Esophagus muscularis mucosa (tissue), 4 donors: Measurements from ENCODE around the gene RDX. TPM values are rescaled to one million over a fixed set of nuclear protein-coding genes. Genes with fewer than 3 reads are reported as not detected.

Experiments used
- DNase-seq: peaks from one replicate; pipeline ENCODE4 v3.0.0-alpha.2; 2017; ENCODE audit errors: extremely low spot score
- H3K27ac ChIP-seq, 4 donors: fragments of 200-600 bp; sonication (generic); replicated peaks in 1 of 4; 1 replicate in 3 of 4; 2 replicates in 1 of 4; pipeline ENCODE4 v1.5.1; 2016 to 2019; ENCODE audit warnings: mild to moderate bottlenecking in 1 of 4
- H3K27me3 ChIP-seq, 4 donors: fragments of 200-600 bp; sonication (generic); one replicate each; pipeline versions ENCODE4 v1.5.1 to v1.6.0; 2016 to 2019
- H3K36me3 ChIP-seq, 4 donors: fragments of 200-600 bp; sonication (generic); one replicate each; pipeline ENCODE4 v1.5.1; 2016 to 2019
- H3K4me1 ChIP-seq, 4 donors: fragments of 200-600 bp; sonication (generic); one replicate each; pipeline ENCODE4 v1.5.1; 2016 to 2019
- H3K4me3 ChIP-seq, 4 donors: fragments of 200-600 bp; sonication (generic); 1 replicate in 2 of 4; 2 replicates in 2 of 4; pipeline ENCODE4 v1.5.1; 2016 to 2019; ENCODE audit warnings: mild to moderate bottlenecking in 4 of 4, moderate library complexity in 1 of 4
- H3K9me3 ChIP-seq, 4 donors: fragments of 200-600 bp; sonication (generic); 1 replicate in 3 of 4; 2 replicates in 1 of 4; pipeline ENCODE4 v1.5.1; 2016 to 2019
- CTCF ChIP-seq, 3 experiments: fragments of 200-600 bp in 2 of 3; fragments of 450-650 bp in 1 of 3; sonication (generic) in 2 of 3; IDR thresholded peaks; one replicate each; pipeline ENCODE4 v1.5.1; 2017 to 2019; ENCODE audit warnings: antibody characterized with exemption in 3 of 3, mild to moderate bottlenecking in 2 of 3, moderate library complexity in 1 of 3
- EP300 ChIP-seq: sonication (generic); formaldehyde crosslinking; IDR thresholded peaks from one replicate; pipeline ENCODE4 v1.6.1; 2017; ENCODE audit warnings: antibody characterized with exemption
- POLR2A ChIP-seq: fragments of 450-650 bp; IDR thresholded peaks from one replicate; pipeline ENCODE4 v1.6.1; 2017; ENCODE audit warnings: antibody characterized with exemption, moderate library complexity, mild to moderate bottlenecking, low read depth
- POLR2AphosphoS5 ChIP-seq, 2 donors: sonication (generic); formaldehyde crosslinking; IDR thresholded peaks; one replicate each; pipeline ENCODE4 v1.6.1; 2017; ENCODE audit warnings: antibody characterized with exemption in 2 of 2
- WGBS: methylation state at CpG from one replicate; pipeline ENCODE4 v1.1.5; 2018; 5-methylcytosine and 5-hydroxymethylcytosine counted together
- intact Hi-C: fragments of 100-400 bp; cut with DNase I; formaldehyde crosslinking; loops from one replicate; pipeline ENCODE4 v1.15.1; 2023
- total RNA-seq, 4 donors: library from RNA; depleted of rRNA; stranded (reverse); fragments of >200 nt; gene quantifications; one replicate each; pipeline versions ENCODE4 v1.1.0 to v1.2.1, GENCODE V29; 2016

Gene RDX
- total RNA-seq, 4 donors from 2014 or later: 86.6 to 105 (median 90.4) TPM

- Histone ChIP-seq H3K27ac (no peak overlapping the region), H3K4me1 (peaks cover 0 to 20% (median 16%) of the 10 kb centered on the region in 4 donors), H3K27me3 (no peaks in the 10 kb centered on the region), H3K4me3 (no peak overlapping the region), H3K36me3 (no peaks in the 10 kb centered on the region), H3K9me3 (no peaks in the 10 kb centered on the region)
- no peak for DNase-seq
- intact Hi-C loops: loop anchor here (10.0 kb wide), 1 partner anchor 228 kb away; no protein-coding TSS in a partner anchor
- TF ChIP-seq EP300: no peak
- TF ChIP-seq CTCF (IDR thresholded peaks at IDR 0.05): no peak
- TF ChIP-seq POLR2AphosphoS5 (IDR thresholded peaks at IDR 0.05): no peak
- no peak for TF ChIP-seq POLR2A
- WGBS: 93% methylated on average over 11 of the region's 11 CpGs
These were observed 123.8 kb downstream of the RDX start for GRCh38 chr11:110172468-110173065.

- intact Hi-C loops: loop anchor here (10.0 kb wide), 1 partner anchor 225 kb away; no protein-coding TSS in a partner anchor
- TF ChIP-seq EP300: no peak
- TF ChIP-seq CTCF (IDR thresholded peaks at IDR 0.05): no peak
- TF ChIP-seq POLR2AphosphoS5 (IDR thresholded peaks at IDR 0.05): no peak
- TF ChIP-seq POLR2A: no peak
- Histone ChIP-seq H3K9me3 (no peaks in the 10 kb centered on the region), H3K27me3 (no peaks in the 10 kb centered on the region), H3K4me1 (peaks cover 0 to 11% (median 9%) of the 10 kb centered on the region in 4 donors), H3K36me3 (peaks cover 3 to 12% (median 9%) of the 10 kb centered on the region in 4 donors), H3K4me3 (no peak overlapping the region), H3K27ac (no peak overlapping the region)
- no peak for DNase-seq
- WGBS: 96% methylated on average over 2 of the region's 2 CpGs
These were observed 126.7 kb downstream of the RDX start for GRCh38 chr11:110169738-110170137.

DNA sequence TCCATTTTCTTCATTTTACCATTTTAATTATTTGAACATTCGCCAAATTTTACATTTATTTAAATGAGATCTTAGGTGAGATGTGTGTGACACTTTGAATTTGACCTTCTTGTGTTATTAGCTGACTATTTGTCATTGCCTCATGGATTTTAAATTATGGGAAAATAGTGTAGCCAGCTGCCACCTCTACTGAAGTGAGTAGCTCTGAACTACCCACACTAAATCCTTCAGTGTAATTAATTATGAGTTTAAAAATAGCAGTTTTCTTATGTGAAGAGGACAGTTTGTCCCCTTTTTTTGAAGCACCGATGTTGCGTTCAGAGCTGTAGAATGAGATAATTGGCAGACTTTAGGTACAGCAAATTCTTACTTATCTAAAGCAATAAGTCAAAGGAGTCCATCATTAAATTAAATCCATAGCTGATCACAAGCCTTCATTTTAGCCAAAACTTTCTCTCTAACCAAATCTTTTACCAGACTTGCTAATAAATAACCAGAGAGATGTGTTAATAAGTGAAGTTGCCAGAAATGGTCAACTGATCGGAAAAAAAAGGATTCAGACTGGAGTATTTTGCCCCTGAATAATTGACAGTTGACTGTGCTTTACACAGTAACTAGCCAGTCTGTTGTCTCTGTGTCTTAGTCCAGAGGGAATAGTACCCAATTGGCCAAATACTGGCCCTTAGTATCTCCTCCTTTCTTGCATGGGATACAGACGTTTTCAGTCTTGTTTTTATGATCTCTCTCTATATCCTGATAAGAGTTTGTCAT is 128.2 kb downstream of the RDX start:
- no peaks in the 10 kb centered on the region for H3K4me1 ChIP-seq
- H3K4me3 ChIP-seq: no peak overlapping the region
- intact Hi-C loops: no loop called here
- H3K36me3 ChIP-seq: peaks cover 11 to 27% (median 22%) of the 10 kb centered on the region in 4 donors
- no peak for DNase-seq
- H3K9me3 ChIP-seq: no peaks in the 10 kb centered on the region
- H3K27me3 ChIP-seq: no peaks in the 10 kb centered on the region
- 81% methylated on average over 5 of the region's 5 CpGs for WGBS
- TF ChIP-seq CTCF (IDR thresholded peaks at IDR 0.05) (no peak), POLR2A (no peak), POLR2AphosphoS5 (IDR thresholded peaks at IDR 0.05) (no peak), EP300 (no peak)
- no peak overlapping the region for H3K27ac ChIP-seq

DNA sequence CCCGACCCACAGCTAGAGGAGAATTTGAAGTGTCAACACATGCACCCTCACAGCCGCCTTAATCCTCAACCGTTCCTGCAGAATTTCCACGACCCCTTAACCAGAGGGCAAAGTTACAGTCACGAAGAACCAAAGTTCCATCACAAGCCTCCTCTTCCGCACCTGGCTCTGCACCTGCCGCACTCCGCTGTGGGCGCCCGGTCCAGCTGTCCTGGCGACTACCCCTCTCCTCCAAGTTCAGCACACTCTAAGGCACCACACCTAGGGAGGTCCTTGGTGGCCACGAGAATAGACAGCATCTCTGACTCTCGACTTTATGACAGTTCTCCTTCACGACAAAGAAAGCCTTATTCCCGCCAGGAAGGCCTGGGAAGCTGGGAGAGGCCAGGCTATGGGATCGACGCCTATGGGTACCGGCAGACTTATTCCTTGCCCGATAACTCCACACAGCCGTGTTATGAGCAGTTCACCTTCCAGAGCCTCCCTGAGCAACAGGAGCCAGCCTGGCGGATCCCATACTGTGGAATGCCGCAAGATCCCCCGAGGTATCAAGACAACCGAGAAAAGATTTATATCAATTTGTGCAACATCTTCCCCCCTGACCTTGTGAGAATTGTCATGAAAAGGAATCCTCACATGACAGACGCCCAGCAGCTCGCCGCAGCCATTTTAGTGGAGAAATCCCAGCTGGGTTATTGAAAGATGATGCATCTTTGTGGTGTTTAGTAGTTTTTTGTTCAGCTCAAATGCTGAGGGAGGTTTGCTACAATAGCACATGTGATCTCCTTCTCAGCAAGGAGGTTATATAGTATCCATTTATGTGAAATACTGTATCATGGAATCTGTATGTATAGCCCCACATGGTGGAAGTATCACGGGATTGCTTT is 131.1 kb downstream of the RDX start:
- Histone ChIP-seq H3K4me3 (no peak overlapping the region), H3K9me3 (no peaks in the 10 kb centered on the region), H3K36me3 (peaks cover 11 to 41% (median 30%) of the 10 kb centered on the region in 4 donors), H3K4me1 (no peaks in the 10 kb centered on the region), H3K27me3 (no peaks in the 10 kb centered on the region), H3K27ac (no peak overlapping the region)
- intact Hi-C loops: no loop called here
- 93% methylated on average over 27 of the region's 28 CpGs for WGBS
- TF ChIP-seq CTCF (IDR thresholded peaks at IDR 0.05): no peak
- TF ChIP-seq EP300: no peak
- TF ChIP-seq POLR2AphosphoS5 (IDR thresholded peaks at IDR 0.05): no peak
- no peak for TF ChIP-seq POLR2A
- no peak for DNase-seq
